HL-60 (cell line): ENCODE results near the gene DROSHA.

Experiments
- DNase-seq, 2 experiments: peaks; one replicate each; pipeline ENCODE4 v3.0.0-alpha.2; 2010 to 2020; ENCODE audit warnings: low read depth in 1 of 2, low spot score in 1 of 2
- H3K27ac ChIP-seq: fragments of 250-450 bp; sonication (Bioruptor Pico); replicated peaks from 2 replicates; pipeline ENCODE4 v1.5.1; 2020; ENCODE audit warnings: mild to moderate bottlenecking, moderate library complexity
- H3K27me3 ChIP-seq: fragments of 250-450 bp; sonication (Bioruptor Pico); 2 replicates; pipeline ENCODE4 v1.5.1; 2021; ENCODE audit warnings: mild to moderate bottlenecking, moderate library complexity; ENCODE audit not compliant: insufficient read depth, poor library complexity, severe bottlenecking
- H3K4me3 ChIP-seq: replicated peaks from 2 replicates; pipeline ENCODE4 v1.5.1; 2011; ENCODE audit warnings: mild to moderate bottlenecking, control low read depth, low read length; ENCODE audit not compliant: insufficient read depth
- CTCF ChIP-seq: IDR thresholded peaks from one replicate; pipeline ENCODE4 v1.5.1; 2011; ENCODE audit warnings: low read length, control low read depth, inconsistent platforms; ENCODE audit not compliant: insufficient read depth
- GABPA ChIP-seq: IDR thresholded peaks from 2 replicates; pipeline ENCODE4 v1.6.1; 2012; ENCODE audit warnings: low read depth
- POLR2AphosphoS5 ChIP-seq: IDR thresholded peaks from 2 replicates; pipeline ENCODE4 v1.6.1; 2012; ENCODE audit warnings: low read depth
- REST ChIP-seq: IDR thresholded peaks from 2 replicates; pipeline ENCODE4 v1.6.1; 2012; ENCODE audit warnings: low read depth; ENCODE audit not compliant: insufficient replicate concordance
- SPI1 ChIP-seq: IDR thresholded peaks from 2 replicates; pipeline ENCODE4 v1.6.1; 2012; ENCODE audit warnings: low read depth, mild to moderate bottlenecking, borderline replicate concordance

The DROSHA gene

GRCh38 chr5:31378838-31379237 lies 153.1 kb downstream of the DROSHA start:
- DNase-seq, result no peak
- TF ChIP-seq REST (no peak), CTCF (no peak), GABPA (no peak), SPI1 (no peak), POLR2AphosphoS5 (no peak)
- H3K4me3 ChIP-seq, result no peak overlapping the region

GRCh38 chr5:31378136-31378535 lies 153.8 kb downstream of the DROSHA start:
- no peak for DNase-seq
- TF ChIP-seq CTCF (no peak), SPI1 (no peak), GABPA (no peak), REST (no peak), POLR2AphosphoS5 (no peak)
- Histone ChIP-seq H3K27ac (no peak overlapping the region), H3K27me3 (peaks cover 4% of the 10 kb centered on the region), H3K4me3 (no peak overlapping the region)

More at GRCh38 chr5:31378838-31379237, 153.1 kb downstream of the DROSHA start:
- H3K27ac ChIP-seq, result no peak overlapping the region
- peaks cover 4% of the 10 kb centered on the region for H3K27me3 ChIP-seq

GRCh38 chr5:31377274-31377946 lies 154.5 kb downstream of the DROSHA start:
- TF ChIP-seq POLR2AphosphoS5 (no peak), REST (no peak), GABPA (no peak), SPI1 (no peak), CTCF (no peak)
- no peak for DNase-seq
- peaks cover 4% of the 10 kb centered on the region for H3K27me3 ChIP-seq
- no peak overlapping the region for H3K4me3 ChIP-seq
- H3K27ac ChIP-seq, result no peak overlapping the region
